Smooth muscle cell (in vitro differentiated cells): Measurements from ENCODE around the gene PIK3R3. TPM values are rescaled to one million over a fixed set of nuclear protein-coding genes. Genes with fewer than 3 reads are reported as not detected.

ENCODE experiments used
- polyA plus RNA-seq: library from polyadenylated mRNA; unstranded; fragments of >200 nt; fragmentation: Nextera tagmentation; extraction: Ambion mirVana; gene quantifications from 2 replicates; pipeline ENCODE4 v1.2.1, GENCODE V29; 2016
- small RNA-seq: library from RNA; depleted of rRNA; stranded (forward); fragments of <200 nt; gene quantifications from one replicate; pipeline ENCODE3, GENCODE V24; 2014
- total RNA-seq: library from RNA; depleted of rRNA; stranded (reverse); fragments of >200 nt; gene quantifications from 2 replicates; pipeline ENCODE4 v1.2.3, GENCODE V29; 2014

Gene PIK3R3
- total and polyA plus RNA-seq, 2 experiments from 2014 or later, result 3.7 to 5.6 TPM

Small RNA genes lying within 50 kb of the gene (small RNA-seq; reads per million reads assigned to genes)
- gene AL358075.3 (not detected), gene AL672043.1 (not detected)

Other genes with a start within 250 kb of the PIK3R3 start
- 1.7 and 10.8 TPM in 2 replicates for gene TSPAN1, start 42.5 kb upstream of the PIK3R3 start, total RNA-seq
- gene TSPAN1, start 42.5 kb upstream of the PIK3R3 start, polyA plus RNA-seq, result 2.4 and 8.0 TPM in 2 replicates
- not detected in 2 replicates for gene P3R3URF, start 43.9 kb upstream of the PIK3R3 start, total RNA-seq
- gene P3R3URF, start 43.9 kb upstream of the PIK3R3 start, polyA plus RNA-seq, result not detected in 2 replicates
- 39.4 and 56.1 TPM in 2 replicates for gene POMGNT1, start 65.8 kb upstream of the PIK3R3 start, total RNA-seq
- 72.4 and 91.0 TPM in 2 replicates for gene POMGNT1, start 65.8 kb upstream of the PIK3R3 start, polyA plus RNA-seq
- 0.67 and 3.2 TPM in 2 replicates for gene LURAP1, start 70.7 kb upstream of the PIK3R3 start, total RNA-seq
- gene LURAP1, start 70.7 kb upstream of the PIK3R3 start, polyA plus RNA-seq, result 0.85 and 1.4 TPM in 2 replicates
- 1.7 and 4.9 TPM in 2 replicates for gene RAD54L, start 115.1 kb upstream of the PIK3R3 start, total RNA-seq
- gene RAD54L, start 115.1 kb upstream of the PIK3R3 start, polyA plus RNA-seq, result 5.6 and 7.1 TPM in 2 replicates
- gene LRRC41, start 171.0 kb upstream of the PIK3R3 start, total RNA-seq, result 91.5 and 105 TPM in 2 replicates
- 118 and 121 TPM in 2 replicates for gene LRRC41, start 171.0 kb upstream of the PIK3R3 start, polyA plus RNA-seq
- gene UQCRH, start 171.1 kb upstream of the PIK3R3 start, total RNA-seq, result 555 and 652 TPM in 2 replicates
- 284 and 333 TPM in 2 replicates for gene UQCRH, start 171.1 kb upstream of the PIK3R3 start, polyA plus RNA-seq
- 12.5 and 14.1 TPM in 2 replicates for gene NSUN4, start 208.2 kb upstream of the PIK3R3 start, total RNA-seq
- gene NSUN4, start 208.2 kb upstream of the PIK3R3 start, polyA plus RNA-seq, result 10.6 and 10.8 TPM in 2 replicates